DOHH2 (cell line): Measurements from ENCODE around the gene ECPAS.
A peak's percentile ranks its signal among the peaks of the same experiment; 100 is the strongest.
"Not testable (repeated sequence)": the region's sequence is repeated elsewhere in the genome, so short reads cannot be mapped to it uniquely, and the experiment has no call there.

Experiments
- H3F3A ChIP-seq: fragments of 200-600 bp; sonication (generic), shearing (Covaris generic); 2 replicates; pipeline ENCODE4 v1.6.0; 2016; ENCODE audit warnings: antibody characterized with exemption, mild to moderate bottlenecking; ENCODE audit not compliant: control insufficient read depth, insufficient read depth
- H3K27ac ChIP-seq: fragments of 200-600 bp; sonication (generic); 2 replicates; pipeline ENCODE4 v1.5.1; 2014; ENCODE audit warnings: low read depth, mild to moderate bottlenecking, low read length, moderate library complexity
- H3K27me3 ChIP-seq: fragments of 200-600 bp; sonication (generic); 2 replicates; pipeline ENCODE4 v1.6.1; 2014; ENCODE audit warnings: mild to moderate bottlenecking, low read length, mixed read lengths; ENCODE audit not compliant: control insufficient read depth
- H3K36me3 ChIP-seq: fragments of 200-600 bp; sonication (generic); 2 replicates; pipeline ENCODE4 v1.6.1; 2014; ENCODE audit warnings: mild to moderate bottlenecking, low read length, moderate library complexity, mixed read lengths; ENCODE audit not compliant: control insufficient read depth
- H3K4me1 ChIP-seq: fragments of 200-600 bp; sonication (generic); 2 replicates; pipeline ENCODE4 v1.6.1; 2014; ENCODE audit warnings: mild to moderate bottlenecking, low read length, mixed read lengths; ENCODE audit not compliant: control insufficient read depth
- H3K4me2 ChIP-seq: fragments of 200-600 bp; sonication (generic); 2 replicates; pipeline ENCODE4 v1.6.0; 2014; ENCODE audit warnings: mild to moderate bottlenecking, low read length, moderate library complexity
- H3K4me3 ChIP-seq: fragments of 200-600 bp; sonication (generic); 2 replicates; pipeline ENCODE4 v1.5.1; 2014; ENCODE audit warnings: mild to moderate bottlenecking, low read length, mixed read lengths
- H3K79me2 ChIP-seq: fragments of 200-600 bp; sonication (generic); 2 replicates; pipeline ENCODE4 v1.6.1; 2014; ENCODE audit warnings: mild to moderate bottlenecking, low read length, mixed read lengths; ENCODE audit not compliant: control insufficient read depth
- H3K9me2 ChIP-seq: fragments of 200-600 bp; sonication (generic); replicated peaks from 2 replicates; pipeline ENCODE4 v1.6.1; 2014; ENCODE audit warnings: mild to moderate bottlenecking, low read length, mixed read lengths; ENCODE audit not compliant: control insufficient read depth
- H3K9me3 ChIP-seq: fragments of 200-600 bp; sonication (generic); 2 replicates; pipeline ENCODE4 v1.6.1; 2014; ENCODE audit warnings: antibody characterized with exemption, low read length, mixed read lengths; ENCODE audit not compliant: control insufficient read depth, insufficient read depth
- H4K20me1 ChIP-seq: fragments of 200-600 bp; sonication (generic); 2 replicates; pipeline ENCODE4 v1.6.0; 2014; ENCODE audit warnings: low read depth, mild to moderate bottlenecking, antibody characterized with exemption, low read length, moderate library complexity; ENCODE audit not compliant: control insufficient read depth, insufficient read depth
- CTCF ChIP-seq: fragments of 200-600 bp; sonication (generic); IDR thresholded peaks from one replicate; pipeline ENCODE4 v1.5.1; 2014; ENCODE audit warnings: antibody characterized with exemption, mild to moderate bottlenecking, low read depth, low read length; ENCODE audit not compliant: poor library complexity, severe bottlenecking
- EZH2phosphoT487 ChIP-seq: fragments of 200-600 bp; sonication (generic); IDR thresholded peaks from 2 replicates; pipeline ENCODE4 v1.6.1; 2017; ENCODE audit warnings: borderline replicate concordance, mild to moderate bottlenecking, antibody characterized with exemption, low read length, moderate library complexity, mixed read lengths

Gene ECPAS

GRCh38 chr9:111524731-111525055 lies 40.5 kb upstream of the ECPAS start:
- no peaks in the 10 kb centered on the region for H3K9me2 ChIP-seq
- peak overlapping the region; percentile 79 for H3K4me2 ChIP-seq
- H4K20me1 ChIP-seq: no peaks in the 10 kb centered on the region
- H3K36me3 ChIP-seq: no peaks in the 10 kb centered on the region
- no peaks in the 10 kb centered on the region for H3F3A ChIP-seq
- H3K9me3 ChIP-seq: no peaks in the 10 kb centered on the region
- no peak for TF ChIP-seq EZH2phosphoT487
- TF ChIP-seq CTCF: no peak
- peak overlapping the region; percentile 78 for H3K4me3 ChIP-seq
- no peaks in the 10 kb centered on the region for H3K79me2 ChIP-seq
- H3K27me3 ChIP-seq: peaks cover 11% of the 10 kb centered on the region
- peaks cover 6% of the 10 kb centered on the region for H3K4me1 ChIP-seq
- no peak overlapping the region for H3K27ac ChIP-seq

- Histone ChIP-seq H3K27me3 (no peaks in the 10 kb centered on the region), H3K27ac (no peak overlapping the region), H3K4me1 (peaks cover 6% of the 10 kb centered on the region), H3K9me3 (no peaks in the 10 kb centered on the region), H3F3A (no peaks in the 10 kb centered on the region), H3K79me2 (no peaks in the 10 kb centered on the region), H3K36me3 (no peaks in the 10 kb centered on the region), H3K9me2 (no peaks in the 10 kb centered on the region), H3K4me3 (no peak overlapping the region), H4K20me1 (no peaks in the 10 kb centered on the region), H3K4me2 (peak overlapping the region; percentile 26; the same call in 1 of the 2 replicates)
- no peak for TF ChIP-seq CTCF
- no peak for TF ChIP-seq EZH2phosphoT487
Observed at GRCh38 chr9:111516061-111516465, 31.9 kb upstream of the ECPAS start.

- Histone ChIP-seq H3K9me2 (no peaks in the 10 kb centered on the region), H3K4me1 (peaks cover 6% of the 10 kb centered on the region), H3K4me2 (no peak overlapping the region), H4K20me1 (no peaks in the 10 kb centered on the region), H3K9me3 (no peaks in the 10 kb centered on the region), H3K4me3 (no peak overlapping the region), H3K27me3 (no peaks in the 10 kb centered on the region), H3K36me3 (no peaks in the 10 kb centered on the region), H3F3A (no peaks in the 10 kb centered on the region), H3K27ac (no peak overlapping the region), H3K79me2 (no peaks in the 10 kb centered on the region)
- TF ChIP-seq CTCF (no peak), EZH2phosphoT487 (no peak)
Observed at GRCh38 chr9:111514967-111515366, 30.8 kb upstream of the ECPAS start.

GRCh38 chr9:111511581-111511980 lies 27.4 kb upstream of the ECPAS start:
- not testable (repeated sequence) for H3K4me3 ChIP-seq

More at GRCh38 chr9:111511581-111511980, 27.4 kb upstream of the ECPAS start:
- not testable (repeated sequence) for H3K27me3 ChIP-seq, H3K36me3 ChIP-seq, H3K4me2 ChIP-seq, H4K20me1 ChIP-seq, H3F3A ChIP-seq, H3K9me2 ChIP-seq, H3K79me2 ChIP-seq, H3K27ac ChIP-seq, H3K9me3 ChIP-seq
- H3K4me1 ChIP-seq: peaks cover 15% of the 10 kb centered on the region
